Transverse colon (tissue), 4 donors: ENCODE results near the gene PLPPR3. TPM values are rescaled to one million over a fixed set of nuclear protein-coding genes. Genes with fewer than 3 reads are reported as not detected.
A peak's percentile ranks its signal among the peaks of the same experiment; 100 is the strongest.
"Not testable (repeated sequence)": the region's sequence is repeated elsewhere in the genome, so short reads cannot be mapped to it uniquely, and the experiment has no call there.

Source experiments
- DNase-seq: peaks from one replicate; pipeline ENCODE4 v3.0.0-alpha.2; 2019
- H3K27ac ChIP-seq, 4 donors: fragments of 200-600 bp; sonication (generic); 2 replicates each; pipeline ENCODE4 v1.5.1; 2016 to 2018; ENCODE audit warnings: inconsistent platforms in 4 of 4
- H3K27me3 ChIP-seq: fragments of 200-600 bp; sonication (generic); 2 replicates; pipeline ENCODE4 v1.5.1; 2017; ENCODE audit warnings: inconsistent platforms
- H3K36me3 ChIP-seq, 4 donors: fragments of 200-600 bp; sonication (generic); 2 replicates each; pipeline ENCODE4 v1.5.1; 2017 to 2019; ENCODE audit warnings: inconsistent platforms in 4 of 4
- H3K4me1 ChIP-seq, 4 donors: fragments of 200-600 bp; sonication (generic); 2 replicates each; pipeline ENCODE4 v1.5.1; 2017 to 2020; ENCODE audit warnings: inconsistent platforms in 4 of 4
- H3K4me3 ChIP-seq, 4 donors: fragments of 200-600 bp; sonication (generic); 1 replicate in 1 of 4; 2 replicates in 3 of 4; pipeline versions ENCODE4 v1.5.1 to v1.6.1; 2017 to 2019; ENCODE audit warnings: inconsistent platforms in 4 of 4
- H3K9me3 ChIP-seq, 2 donors: fragments of 200-600 bp; sonication (generic); 2 replicates each; pipeline ENCODE4 v1.5.1; 2017 to 2019; ENCODE audit warnings: inconsistent platforms in 2 of 2
- EP300 ChIP-seq: sonication (generic); formaldehyde crosslinking; IDR thresholded peaks from one replicate; pipeline ENCODE4 v1.6.1; 2017; ENCODE audit warnings: antibody characterized with exemption, low read depth
- POLR2A ChIP-seq: fragments of 450-650 bp; IDR thresholded peaks from one replicate; pipeline ENCODE4 v1.6.1; 2016; ENCODE audit warnings: antibody characterized with exemption, mild to moderate bottlenecking, moderate library complexity
- POLR2AphosphoS5 ChIP-seq, 3 donors: sonication (generic); formaldehyde crosslinking; IDR thresholded peaks; one replicate each; pipeline ENCODE4 v1.6.1; 2016; ENCODE audit warnings: antibody characterized with exemption in 3 of 3
- WGBS, 2 donors: methylation state at CpG; one replicate each; pipeline ENCODE4 v1.1.5; 2018; ENCODE audit warnings: low coverage in 1 of 2; 5-methylcytosine and 5-hydroxymethylcytosine counted together
- in situ Hi-C, 4 donors: fragments of 200-750 bp; cut with MboI; loops; one replicate each; pipeline versions ENCODE4 v1.15.0 to v1.15.1; 2017; ENCODE audit warnings: low sequenced_read_pairs in 3 of 4, low pct_ligation_motif_present in 1 of 4, low pct_unique_long_range_greater_than_20kb in 1 of 4
- intact Hi-C: fragments of 100-400 bp; cut with DNase I; formaldehyde crosslinking; loops from one replicate; pipeline ENCODE4 v1.15.1; 2023; ENCODE audit warnings: low total_unique reads
- total RNA-seq, 4 donors: library from RNA; depleted of rRNA; stranded (reverse); fragments of >200 nt; gene quantifications; one replicate each; pipeline ENCODE4 v1.1.0, GENCODE V29; 2016
- TF ChIP-seq, protein P1 (sequence below), 5 experiments: fragments of 200-600 bp in 3 of 5; fragments of 450-650 bp in 2 of 5; sonication (generic) in 3 of 5; IDR thresholded peaks; 1 replicate in 2 of 5; 2 replicates in 3 of 5; pipeline ENCODE4 v1.5.1; 2016 to 2017; ENCODE audit warnings: antibody characterized with exemption in 5 of 5, inconsistent platforms in 3 of 5, mild to moderate bottlenecking in 2 of 5, moderate library complexity in 1 of 5

The PLPPR3 gene
- total RNA-seq, 4 donors from 2014 or later = not detected

DNA sequence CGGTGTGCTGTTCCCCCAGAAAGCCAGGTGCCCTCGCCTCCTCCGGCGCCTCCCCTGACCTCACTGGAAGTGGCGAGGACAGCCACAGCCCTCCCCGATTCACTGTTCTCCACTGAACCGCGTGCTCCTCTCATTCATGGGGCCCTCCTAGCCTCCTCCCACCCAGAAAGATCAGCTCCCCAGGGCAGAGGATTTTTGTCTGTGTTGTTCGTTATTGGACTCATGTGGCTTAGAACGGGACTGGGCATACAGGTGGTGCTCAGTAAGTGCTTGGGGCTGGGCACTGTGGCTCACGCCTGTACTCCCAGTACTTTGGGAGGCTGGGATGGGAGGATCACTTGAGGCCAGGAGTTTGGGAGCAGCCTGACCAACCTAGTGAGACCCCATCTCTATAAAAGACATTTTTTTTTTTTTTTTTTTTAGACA lies 22.8 kb upstream of the PLPPR3 start:
- intact Hi-C loops = loop anchor here (10.0 kb wide), 1 partner anchor 70 kb away; no protein-coding TSS in a partner anchor
- 22 to 41% methylated on average over 3 to 10 of the region's 11 CpGs for WGBS, 2 donors
- Histone ChIP-seq H3K9me3 (no peaks in the 10 kb centered on the region), H3K4me1 (peaks cover 6 to 17% (median 11%) of the 10 kb centered on the region in 4 donors), H3K4me3 (no peak overlapping the region), H3K27me3 (peaks cover 91% of the 10 kb centered on the region), H3K36me3 (no peaks in the 10 kb centered on the region), H3K27ac (no peak overlapping the region)
- TF ChIP-seq, protein P1, sequence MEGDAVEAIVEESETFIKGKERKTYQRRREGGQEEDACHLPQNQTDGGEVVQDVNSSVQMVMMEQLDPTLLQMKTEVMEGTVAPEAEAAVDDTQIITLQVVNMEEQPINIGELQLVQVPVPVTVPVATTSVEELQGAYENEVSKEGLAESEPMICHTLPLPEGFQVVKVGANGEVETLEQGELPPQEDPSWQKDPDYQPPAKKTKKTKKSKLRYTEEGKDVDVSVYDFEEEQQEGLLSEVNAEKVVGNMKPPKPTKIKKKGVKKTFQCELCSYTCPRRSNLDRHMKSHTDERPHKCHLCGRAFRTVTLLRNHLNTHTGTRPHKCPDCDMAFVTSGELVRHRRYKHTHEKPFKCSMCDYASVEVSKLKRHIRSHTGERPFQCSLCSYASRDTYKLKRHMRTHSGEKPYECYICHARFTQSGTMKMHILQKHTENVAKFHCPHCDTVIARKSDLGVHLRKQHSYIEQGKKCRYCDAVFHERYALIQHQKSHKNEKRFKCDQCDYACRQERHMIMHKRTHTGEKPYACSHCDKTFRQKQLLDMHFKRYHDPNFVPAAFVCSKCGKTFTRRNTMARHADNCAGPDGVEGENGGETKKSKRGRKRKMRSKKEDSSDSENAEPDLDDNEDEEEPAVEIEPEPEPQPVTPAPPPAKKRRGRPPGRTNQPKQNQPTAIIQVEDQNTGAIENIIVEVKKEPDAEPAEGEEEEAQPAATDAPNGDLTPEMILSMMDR (IDR thresholded peaks at IDR 0.05) = no peak
- TF ChIP-seq EP300 = no peak
- no peak for TF ChIP-seq POLR2AphosphoS5 (IDR thresholded peaks at IDR 0.05)
- TF ChIP-seq POLR2A = no peak
- no peak for DNase-seq
- in situ Hi-C loops = no loop called here

DNA sequence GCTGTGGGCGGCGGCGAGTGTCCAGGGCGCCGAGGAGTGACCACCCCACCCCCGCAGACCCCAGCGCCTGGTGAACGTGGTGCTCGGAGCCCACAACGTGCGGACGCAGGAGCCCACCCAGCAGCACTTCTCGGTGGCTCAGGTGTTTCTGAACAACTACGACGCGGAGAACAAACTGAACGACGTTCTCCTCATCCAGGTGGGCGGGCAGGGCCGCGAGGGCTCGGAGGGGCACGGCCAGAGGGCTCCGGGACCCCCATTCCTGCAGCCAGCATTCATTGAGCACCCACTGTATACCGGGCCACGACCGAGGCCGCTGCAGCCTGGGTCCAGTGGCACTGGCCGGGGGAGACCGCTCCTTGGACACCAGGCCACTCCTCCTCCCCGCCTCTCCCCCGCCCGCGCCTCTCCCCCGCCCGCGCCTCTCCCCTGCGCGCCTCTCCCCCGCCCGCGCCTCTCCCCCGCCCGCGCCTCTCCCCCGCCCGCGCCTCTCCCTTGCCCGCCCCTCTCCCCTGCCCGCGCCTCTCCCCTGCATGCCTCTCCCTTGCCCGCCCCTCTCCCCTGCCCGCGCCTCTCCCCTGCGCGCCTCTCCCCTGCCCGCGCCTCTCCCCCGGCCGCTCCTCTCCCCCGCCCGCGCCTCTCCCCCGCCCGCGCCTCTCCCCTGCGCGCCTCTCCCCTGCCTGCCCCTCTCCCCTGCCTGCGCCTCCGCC lies 22.2 kb upstream of the PLPPR3 start:
- Histone ChIP-seq H3K4me3 (peak overlapping the region in 1 of 4 donors; percentile 18), H3K4me1 (peaks cover 6 to 17% (median 11%) of the 10 kb centered on the region in 4 donors), H3K27me3 (peaks cover 93% of the 10 kb centered on the region), H3K9me3 (no peaks in the 10 kb centered on the region), H3K27ac (no peak overlapping the region), H3K36me3 (no peaks in the 10 kb centered on the region)
- TF ChIP-seq POLR2A (no peak), POLR2AphosphoS5 (IDR thresholded peaks at IDR 0.05) (no peak), EP300 (no peak)
- TF ChIP-seq, protein P1 (IDR thresholded peaks at IDR 0.05) = no peak
- DNase-seq = no peak
- intact Hi-C loops (loop anchor here (10.0 kb wide), 1 partner anchor 69 kb away; no protein-coding TSS in a partner anchor), in situ Hi-C loops (no loop called here)
- 18% methylated on average over 27 of the region's 70 CpGs; no CpG with 5 or more reads in 1 of the 2 donors for WGBS, 2 donors

DNA sequence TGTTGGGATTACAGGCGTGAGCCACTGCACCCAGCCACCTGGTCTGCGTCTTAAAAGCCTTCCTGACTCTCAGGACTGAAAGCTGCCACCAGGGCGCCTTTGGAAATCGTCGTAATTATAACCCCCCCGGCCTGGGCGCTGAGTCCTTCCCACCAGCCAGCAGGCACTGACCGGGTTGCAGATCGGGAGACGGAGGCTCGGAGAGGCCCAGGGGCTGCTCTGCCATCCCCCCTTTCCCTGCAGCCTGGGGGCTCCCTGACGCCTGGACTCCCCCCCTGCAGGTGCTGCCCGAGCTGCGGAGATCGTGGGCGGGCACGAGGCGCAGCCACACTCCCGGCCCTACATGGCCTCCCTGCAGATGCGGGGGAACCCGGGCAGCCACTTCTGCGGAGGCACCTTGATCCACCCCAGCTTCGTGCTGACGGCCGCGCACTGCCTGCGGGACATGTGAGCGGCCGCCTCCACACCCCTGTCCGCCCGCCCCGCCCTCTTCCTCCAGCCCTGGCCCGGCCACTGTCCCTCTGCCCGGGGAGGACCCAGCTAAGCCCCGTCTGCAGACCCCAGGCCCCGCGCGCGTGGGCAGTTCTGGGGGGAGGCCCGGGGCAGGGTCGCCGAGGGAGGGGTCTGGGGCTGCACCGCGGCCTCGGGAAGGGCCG lies 21.6 kb upstream of the PLPPR3 start:
- in situ Hi-C loops (no loop called here), intact Hi-C loops (loop anchor here (10.0 kb wide), 1 partner anchor 69 kb away; no protein-coding TSS in a partner anchor)
- Histone ChIP-seq H3K27me3 (peaks cover 94% of the 10 kb centered on the region), H3K4me3 (peak overlapping the region in 1 of 4 donors; percentile 18), H3K36me3 (no peaks in the 10 kb centered on the region), H3K4me1 (peaks cover 6 to 17% (median 11%) of the 10 kb centered on the region in 4 donors), H3K27ac (no peak overlapping the region), H3K9me3 (no peaks in the 10 kb centered on the region)
- no peak for DNase-seq
- 3% methylated on average over 32 of the region's 46 CpGs; no CpG with 5 or more reads in 1 of the 2 donors for WGBS, 2 donors
- TF ChIP-seq, protein P1 (IDR thresholded peaks at IDR 0.05) = peak in 1 of 5 experiments; percentile 17
- TF ChIP-seq POLR2AphosphoS5 (IDR thresholded peaks at IDR 0.05) = no peak

DNA sequence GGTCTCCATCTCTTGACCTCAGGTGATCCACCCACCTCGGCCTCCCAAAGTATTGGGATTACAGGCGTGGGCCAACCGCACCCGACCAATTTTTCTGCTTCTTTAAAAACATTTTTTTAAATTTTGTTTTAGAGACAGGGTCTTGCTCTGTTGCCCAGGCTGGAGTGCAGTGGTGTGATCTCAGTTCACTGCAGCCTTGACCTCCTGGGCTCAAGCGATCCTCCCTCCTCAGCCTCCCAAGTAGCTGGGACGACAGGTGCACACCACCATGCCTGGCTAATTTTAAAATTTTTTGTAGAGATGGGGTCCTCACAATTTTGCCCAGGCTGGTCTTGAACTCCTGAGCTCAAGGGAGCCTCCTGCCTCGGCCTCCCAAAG lies 21.0 kb upstream of the PLPPR3 start:
- intact Hi-C loops = loop anchor here (10.0 kb wide), 1 partner anchor 68 kb away; no protein-coding TSS in a partner anchor
- H3K4me1 ChIP-seq = peaks cover 6 to 16% (median 11%) of the 10 kb centered on the region in 4 donors
- DNase-seq, H3K27ac ChIP-seq, H3K9me3 ChIP-seq, H3K36me3 ChIP-seq, in situ Hi-C loops, H3K4me3 ChIP-seq: not testable (repeated sequence)
- 68% methylated on average over 7 of the region's 7 CpGs; no CpG with 5 or more reads in 1 of the 2 donors for WGBS, 2 donors
- H3K27me3 ChIP-seq = peaks cover 92% of the 10 kb centered on the region
